DND-41 (cell line): Measurements from ENCODE around the gene ZNF236.

ENCODE experiments used
- ATAC-seq: fragments of 200-7000 bp; cut with Tn5 transposase; 3 replicates; pipeline ENCODE4 v1.9.1; 2021; ENCODE audit warnings: low read depth; ENCODE audit not compliant: insufficient read depth
- DNase-seq: peaks from one replicate; pipeline ENCODE4 v3.0.0-alpha.2; 2020
- H2AFZ ChIP-seq: 2 replicates; pipeline ENCODE4 v1.6.0; 2012; ENCODE audit warnings: low read depth, low read length
- H3K27ac ChIP-seq: 2 replicates; pipeline ENCODE4 v1.5.1; 2012; ENCODE audit warnings: low read length, inconsistent platforms
- H3K27me3 ChIP-seq: fragments of 200-600 bp; sonication (generic); 2 replicates; pipeline ENCODE4 v1.6.0; 2012; ENCODE audit warnings: low read length, mild to moderate bottlenecking, inconsistent platforms; ENCODE audit not compliant: insufficient read depth, poor library complexity
- H3K36me3 ChIP-seq: 2 replicates; pipeline ENCODE4 v1.5.1; 2012; ENCODE audit warnings: low read length, inconsistent platforms; ENCODE audit not compliant: insufficient read depth
- H3K4me1 ChIP-seq: 2 replicates; pipeline ENCODE4 v1.5.1; 2012; ENCODE audit warnings: mild to moderate bottlenecking, low read length; ENCODE audit not compliant: insufficient read depth
- H3K4me2 ChIP-seq: 2 replicates; pipeline ENCODE4 v1.6.0; 2012; ENCODE audit warnings: mild to moderate bottlenecking, moderate library complexity, low read length, inconsistent platforms; ENCODE audit not compliant: insufficient read depth
- H3K4me3 ChIP-seq, 2 experiments: fragments of 200-600 bp in 1 of 2; shearing (Covaris generic) in 1 of 2; 2 replicates each; pipeline ENCODE4 v1.5.1; 2012 to 2016; ENCODE audit warnings: inconsistent platforms in 2 of 2, low read length in 2 of 2, mild to moderate bottlenecking in 2 of 2, low read depth in 1 of 2, moderate library complexity in 1 of 2
- H3K79me2 ChIP-seq: 2 replicates; pipeline ENCODE4 v1.6.0; 2012; ENCODE audit warnings: low read length, inconsistent platforms; ENCODE audit not compliant: insufficient read depth
- H3K9ac ChIP-seq: 2 replicates; pipeline ENCODE4 v1.6.0; 2012; ENCODE audit warnings: low read depth, mild to moderate bottlenecking, inconsistent platforms, low read length, moderate library complexity
- H3K9me3 ChIP-seq: 2 replicates; pipeline ENCODE4 v1.5.1; 2012; ENCODE audit warnings: low read length, moderate library complexity, mild to moderate bottlenecking, inconsistent platforms; ENCODE audit not compliant: insufficient read depth, severe bottlenecking
- H4K20me1 ChIP-seq: 2 replicates; pipeline ENCODE4 v1.6.0; 2012; ENCODE audit warnings: low read length; ENCODE audit not compliant: insufficient read depth
- EZH2 ChIP-seq: IDR thresholded peaks from 3 replicates; pipeline ENCODE4 v1.6.1; 2012; ENCODE audit warnings: borderline replicate concordance, low read depth, mild to moderate bottlenecking, moderate library complexity, low read length, inconsistent platforms; ENCODE audit not compliant: severe bottlenecking
- TF ChIP-seq, protein P1 (sequence below): IDR thresholded peaks from 2 replicates; pipeline ENCODE4 v1.5.1; 2012; ENCODE audit warnings: borderline replicate concordance, low read length, moderate library complexity, mild to moderate bottlenecking; ENCODE audit not compliant: poor library complexity, severe bottlenecking; ENCODE audit errors: extremely low read depth

ZNF236 gene

DNA sequence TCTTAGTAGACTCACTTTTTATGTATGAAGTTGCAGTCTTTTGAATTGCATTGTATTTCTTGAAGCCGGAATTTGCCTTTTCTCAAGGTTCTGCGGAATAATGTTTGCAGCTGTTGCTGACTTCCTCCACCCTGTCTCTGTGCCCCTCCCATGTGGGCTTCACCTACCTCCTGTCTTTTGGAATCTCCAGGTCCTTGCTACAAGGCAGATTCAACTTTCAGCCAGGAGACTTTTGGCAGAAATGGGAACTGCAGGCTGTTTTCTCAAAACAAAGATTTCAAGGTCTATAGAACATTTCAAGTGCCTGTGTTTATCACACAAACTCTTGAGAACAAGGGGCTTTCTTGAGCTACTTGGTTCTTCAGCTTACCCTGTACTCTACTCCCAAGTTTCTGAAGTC, 25.6 kb downstream of the ZNF236 start:
- peaks cover 21% of the 10 kb centered on the region for H3K36me3 ChIP-seq
- H4K20me1 ChIP-seq, result peaks cover 12% of the 10 kb centered on the region; the same call in 1 of the 2 replicates
- H3K79me2 ChIP-seq, result peaks cover 80% of the 10 kb centered on the region
- peaks cover 13% of the 10 kb centered on the region for H3K4me1 ChIP-seq
- H2AFZ ChIP-seq, result no peak overlapping the region
- no peaks in the 10 kb centered on the region for H3K27me3 ChIP-seq
- H3K9me3 ChIP-seq, result no peaks in the 10 kb centered on the region
- H3K27ac ChIP-seq, result peak overlapping the region; percentile 39; the same call in 1 of the 2 replicates
- ATAC-seq (no peak), DNase-seq (no peak)
- TF ChIP-seq EZH2, result no peak
- TF ChIP-seq, protein P1, sequence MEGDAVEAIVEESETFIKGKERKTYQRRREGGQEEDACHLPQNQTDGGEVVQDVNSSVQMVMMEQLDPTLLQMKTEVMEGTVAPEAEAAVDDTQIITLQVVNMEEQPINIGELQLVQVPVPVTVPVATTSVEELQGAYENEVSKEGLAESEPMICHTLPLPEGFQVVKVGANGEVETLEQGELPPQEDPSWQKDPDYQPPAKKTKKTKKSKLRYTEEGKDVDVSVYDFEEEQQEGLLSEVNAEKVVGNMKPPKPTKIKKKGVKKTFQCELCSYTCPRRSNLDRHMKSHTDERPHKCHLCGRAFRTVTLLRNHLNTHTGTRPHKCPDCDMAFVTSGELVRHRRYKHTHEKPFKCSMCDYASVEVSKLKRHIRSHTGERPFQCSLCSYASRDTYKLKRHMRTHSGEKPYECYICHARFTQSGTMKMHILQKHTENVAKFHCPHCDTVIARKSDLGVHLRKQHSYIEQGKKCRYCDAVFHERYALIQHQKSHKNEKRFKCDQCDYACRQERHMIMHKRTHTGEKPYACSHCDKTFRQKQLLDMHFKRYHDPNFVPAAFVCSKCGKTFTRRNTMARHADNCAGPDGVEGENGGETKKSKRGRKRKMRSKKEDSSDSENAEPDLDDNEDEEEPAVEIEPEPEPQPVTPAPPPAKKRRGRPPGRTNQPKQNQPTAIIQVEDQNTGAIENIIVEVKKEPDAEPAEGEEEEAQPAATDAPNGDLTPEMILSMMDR, result no peak
- no peak overlapping the region for H3K9ac ChIP-seq
- H3K4me3 ChIP-seq, result no peak overlapping the region
- H3K4me2 ChIP-seq, result no peak overlapping the region

- Histone ChIP-seq H3K4me2 (no peak overlapping the region), H3K4me3 (no peak overlapping the region), H2AFZ (no peak overlapping the region), H3K36me3 (peaks cover 35% of the 10 kb centered on the region), H3K9me3 (no peaks in the 10 kb centered on the region), H4K20me1 (peaks cover 10% of the 10 kb centered on the region; the same call in 1 of the 2 replicates), H3K9ac (no peak overlapping the region), H3K27ac (0 out of 2 replicates have a peak overlapping the region, but pooled peaks have one; percentile 7), H3K27me3 (no peaks in the 10 kb centered on the region), H3K79me2 (peaks cover 62% of the 10 kb centered on the region), H3K4me1 (peaks cover 13% of the 10 kb centered on the region)
- 0 out of 3 replicates have a peak, but pooled peaks have one; percentile 49 for ATAC-seq
- TF ChIP-seq, protein P1, result no peak
- no peak for TF ChIP-seq EZH2
- no peak for DNase-seq
Measured at GRCh38 chr18:76850112-76850511, 27.8 kb downstream of the ZNF236 start.

DNA sequence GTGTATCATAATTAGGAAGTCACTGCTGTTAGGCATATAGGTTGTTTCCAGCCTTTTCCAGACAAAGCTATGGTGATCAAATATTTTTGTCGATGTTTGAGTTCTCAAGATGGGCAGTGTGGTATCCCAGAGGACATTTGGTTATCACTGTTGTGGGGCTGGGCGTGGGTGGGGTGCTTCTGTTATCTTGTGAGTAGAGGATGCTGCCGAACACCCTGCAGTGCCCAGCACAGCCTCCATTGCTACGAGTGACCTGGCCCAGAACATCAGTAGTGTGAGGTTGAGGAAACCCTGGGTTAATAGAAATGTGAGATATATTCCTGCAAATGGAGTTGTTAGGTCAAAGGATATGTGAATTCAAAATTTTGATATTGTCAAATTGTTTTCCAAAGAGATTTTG, 33.2 kb downstream of the ZNF236 start:
- no peak for DNase-seq
- H3K36me3 ChIP-seq, result peaks cover 59% of the 10 kb centered on the region
- H2AFZ ChIP-seq, result no peak overlapping the region
- peaks cover 6% of the 10 kb centered on the region; the same call in 1 of the 2 replicates for H4K20me1 ChIP-seq
- H3K4me3 ChIP-seq, result no peak overlapping the region
- H3K9me3 ChIP-seq, result no peaks in the 10 kb centered on the region
- no peak overlapping the region for H3K9ac ChIP-seq
- H3K79me2 ChIP-seq, result peaks cover 13% of the 10 kb centered on the region
- no peak for TF ChIP-seq EZH2
- TF ChIP-seq, protein P1, result no peak
- H3K27ac ChIP-seq, result no peak overlapping the region
- peaks cover under 1% of the 10 kb centered on the region; the same call in 1 of the 2 replicates for H3K4me1 ChIP-seq
- no peaks in the 10 kb centered on the region for H3K27me3 ChIP-seq
- ATAC-seq, result no peak
- no peak overlapping the region for H3K4me2 ChIP-seq
